GM19463 (cell line): ENCODE results near the gene RIT1.

Source experiments
- ATAC-seq: cut with Tn5 transposase; IDR thresholded peaks from one replicate; pipeline ENCODE4 v1.9.1; 2021; ENCODE audit warnings: mild to moderate bottlenecking, moderate library complexity; ENCODE audit not compliant: unreplicated experiment

RIT1 gene

DNA sequence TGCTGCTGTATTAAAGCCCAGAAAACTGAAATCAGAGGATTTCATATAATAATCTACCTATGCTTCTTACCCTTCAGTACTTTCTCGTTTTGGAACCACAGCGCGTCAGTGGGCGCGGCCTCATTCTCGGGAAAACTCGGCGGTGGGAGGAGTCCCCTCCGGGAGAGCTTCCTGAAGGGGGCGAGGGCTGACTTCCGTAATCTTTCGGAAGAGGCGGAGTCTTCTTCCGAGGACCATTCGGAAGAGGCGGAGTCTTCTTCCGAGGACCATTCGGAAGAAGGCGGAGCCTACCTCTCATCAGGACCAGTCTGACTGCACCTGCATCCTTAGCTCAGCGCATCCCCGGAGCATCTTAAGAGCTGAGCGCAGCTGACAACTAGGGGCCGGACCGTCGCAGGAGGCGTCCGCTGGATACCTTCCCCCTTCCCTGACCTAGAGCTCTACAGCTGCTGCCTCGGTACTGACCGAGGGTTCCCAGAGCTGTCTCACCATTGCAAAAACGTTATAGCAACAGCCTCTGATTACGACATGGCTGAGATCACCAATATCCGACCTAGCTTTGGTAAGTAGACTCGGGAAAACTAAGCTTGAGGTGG lies 51.8 kb downstream of the RIT1 start, which contains the start of gene SYT11:
Gene SYT11 (plus strand): TSS at position 334 of the 596 bp plus-strand sequence. CDS start 195 bp downstream, at position 529.
- peak; percentile 46 for ATAC-seq

DNA sequence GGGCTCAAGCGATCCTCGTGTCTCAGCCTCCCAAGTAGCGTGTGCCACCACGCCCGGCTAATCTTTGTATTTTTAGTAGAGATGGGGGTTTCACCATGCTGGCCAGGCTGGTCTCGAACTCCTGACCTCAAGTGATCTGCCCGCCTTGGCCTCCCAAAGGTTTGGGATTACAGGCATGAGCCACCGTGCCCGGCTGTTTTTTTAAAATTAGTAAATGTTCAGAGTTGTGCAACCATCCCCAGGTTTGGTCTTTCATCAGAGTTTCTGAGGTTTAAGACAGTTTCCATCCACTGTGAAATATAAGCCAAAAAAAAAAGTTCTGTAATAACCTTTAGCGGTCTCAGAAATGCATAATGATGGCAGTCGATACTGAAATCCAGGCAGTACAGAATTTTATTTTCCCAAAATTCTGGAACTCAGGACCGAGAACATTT lies 52.3 kb downstream of the RIT1 start:
- no peak for ATAC-seq

DNA sequence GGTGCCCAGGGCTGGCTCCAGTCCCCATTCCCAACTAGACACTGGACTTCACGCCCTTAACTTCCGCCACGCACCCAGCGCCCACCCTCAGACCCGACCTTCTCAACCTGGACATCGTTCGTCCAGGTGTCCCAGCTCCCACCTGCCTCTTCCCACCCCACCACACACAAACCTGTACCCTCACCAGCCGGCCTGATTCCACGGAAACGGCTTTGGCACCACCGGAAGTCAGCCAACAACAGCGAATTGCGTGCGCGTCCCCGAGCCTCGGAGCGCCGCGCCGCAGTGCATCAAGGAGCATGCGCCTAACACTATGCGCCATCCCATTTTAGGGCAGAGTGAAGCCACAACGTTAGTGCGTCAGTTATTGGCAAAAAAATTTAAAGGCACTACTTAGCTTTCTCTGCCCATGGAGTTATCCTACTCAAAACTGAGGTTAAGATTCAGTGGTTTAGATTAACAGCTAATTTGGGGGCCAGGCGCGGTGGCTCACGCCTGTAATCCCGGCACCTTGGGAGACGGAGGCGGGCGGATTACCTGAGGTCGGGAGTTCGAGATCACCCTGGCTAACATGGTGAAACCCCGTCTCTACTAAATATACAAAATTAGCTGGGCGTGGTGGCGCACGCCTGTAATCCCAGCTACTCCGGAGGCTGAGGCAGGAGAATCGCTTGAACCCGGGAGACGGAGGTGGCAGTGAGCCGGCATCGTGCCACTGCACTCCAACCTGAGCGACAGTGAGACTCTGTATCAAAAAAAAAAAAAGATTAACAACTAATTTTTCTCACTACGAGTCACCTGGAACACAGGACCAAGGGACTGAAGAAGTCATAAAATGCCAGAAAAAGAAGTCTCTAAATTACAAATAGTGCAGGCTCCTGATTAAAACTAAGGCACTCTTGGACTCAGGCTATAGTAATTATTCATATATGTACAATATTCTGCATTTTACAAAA lies 53.9 kb downstream of the RIT1 start, which contains the start of gene GON4L:
Gene GON4L (minus strand): TSS at position 240 of the 956 bp plus-strand sequence. CDS start 3,434 bp downstream, outside the sequence.
- ATAC-seq = peak; percentile 55

DNA sequence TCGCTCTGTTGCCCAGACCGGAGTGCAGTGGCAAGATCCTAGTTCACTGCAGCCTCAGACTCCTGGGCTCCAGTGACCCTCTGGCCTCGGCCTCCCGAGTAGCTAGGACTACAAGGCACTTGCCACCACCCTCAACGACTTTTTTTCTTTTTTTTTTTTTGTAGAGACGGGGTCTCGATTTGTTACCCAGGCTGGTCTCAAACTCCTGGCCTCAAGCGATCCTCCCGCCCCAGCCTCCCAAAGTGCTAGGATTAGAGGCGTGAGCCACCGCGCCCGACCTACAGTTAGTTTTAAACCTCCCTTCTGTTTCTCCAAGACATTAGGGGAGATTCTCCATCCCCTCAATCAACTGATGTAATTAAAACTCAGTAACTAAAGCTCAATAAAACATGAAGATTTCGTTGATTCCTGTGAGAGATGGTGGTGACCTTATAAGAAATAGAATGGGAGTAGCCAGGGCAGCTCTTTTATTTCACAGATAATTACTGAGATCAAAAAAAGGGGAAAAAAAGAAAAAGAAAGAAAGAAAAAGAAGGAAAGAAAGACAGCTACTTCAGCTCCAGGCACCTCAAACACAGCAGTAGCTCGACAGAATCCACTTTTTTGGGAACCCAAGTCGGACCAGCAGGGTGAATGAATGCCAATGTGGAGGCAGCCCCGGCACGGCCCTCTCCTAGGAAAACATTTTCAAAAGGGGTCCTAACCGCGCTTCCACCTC lies 54.7 kb downstream of the RIT1 start:
- ATAC-seq = no peak

DNA sequence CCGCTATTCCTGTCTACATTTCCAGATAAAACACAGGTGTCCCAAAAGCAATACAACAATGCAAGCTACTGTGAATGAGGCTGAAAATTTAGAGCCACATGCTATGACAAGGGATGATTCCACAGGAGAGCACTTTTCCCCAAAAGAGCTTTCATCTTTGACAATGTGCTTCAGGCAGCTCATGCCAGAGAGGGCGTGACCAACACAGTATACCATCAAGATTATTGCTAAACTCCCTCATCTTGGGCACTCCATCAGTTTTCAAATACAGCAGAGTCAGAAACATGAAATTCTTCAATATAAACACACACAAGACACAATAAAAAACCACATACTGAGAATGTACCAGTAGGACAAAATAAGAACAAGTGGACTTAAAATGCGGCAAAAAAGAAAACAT lies 60.8 kb downstream of the RIT1 start:
- ATAC-seq = no peak

DNA sequence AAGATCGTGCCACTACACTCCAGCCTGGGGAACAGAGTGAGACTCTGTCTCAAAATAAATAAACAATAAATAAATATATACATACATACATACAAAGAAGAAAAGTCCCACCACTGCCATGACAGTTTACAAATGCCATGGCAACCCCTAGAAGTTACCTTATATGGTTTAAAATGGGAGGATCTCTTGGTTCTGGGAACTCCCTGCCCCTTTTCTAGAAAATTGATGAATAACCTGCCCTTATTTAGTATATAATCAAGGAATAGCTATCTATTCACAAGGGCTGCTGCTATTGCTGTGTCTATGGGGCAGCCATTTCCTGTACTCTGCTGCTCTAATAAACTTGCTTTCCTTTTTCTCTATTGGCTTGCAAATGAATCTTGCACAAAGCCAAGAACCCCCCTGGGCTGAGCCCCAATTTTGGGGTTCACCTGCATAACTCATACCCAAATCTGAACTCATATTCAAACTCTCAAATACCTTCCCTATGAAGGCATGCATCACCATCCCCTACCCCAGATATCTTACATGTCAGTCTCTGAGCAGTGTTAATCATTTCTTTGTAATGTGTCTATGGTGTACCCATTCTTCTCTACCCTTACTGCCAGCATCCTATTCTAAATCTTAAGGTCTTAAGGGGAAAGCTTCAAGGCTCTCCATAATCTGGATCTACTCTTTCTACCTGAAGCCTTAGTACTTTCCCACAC lies 63.2 kb downstream of the RIT1 start:
- ATAC-seq = no peak
